ENCODE data around the gene MAP4K4. TPM values are rescaled to one million over a fixed set of nuclear protein-coding genes. Genes with fewer than 3 reads are reported as not detected.

The MAP4K4 gene
- total and polyA plus RNA-seq, 2 of the 4 experiments (the other 2 are of a cell fraction), result 89.4 to 124 TPM

- Histone ChIP-seq H3K4me1 (ENCODE audit: control insufficient read depth, insufficient read depth, low read length) (peaks cover 19% of the 10 kb centered on the region), H3K4me3 (ENCODE audit: insufficient read depth, low read depth, low read length) (no peak overlapping the region), H4K5ac (ENCODE audit: low read depth, low read length) (no peak overlapping the region), H2BK5ac (ENCODE audit: low read depth, low read length, poor library complexity, severe bottlenecking) (no peak overlapping the region), H3K27ac (ENCODE audit: insufficient read depth, low read length) (no peak overlapping the region), H4K20me1 (ENCODE audit: insufficient read depth, low read length) (peaks cover 81% of the 10 kb centered on the region), H3K27me3 (ENCODE audit: control insufficient read depth, insufficient read depth, low read length) (no peaks in the 10 kb centered on the region), H2AK9ac (replicated peaks; ENCODE audit: low read depth, low read length, poor library complexity) (no peak overlapping the region), H4K8ac (ENCODE audit: low read depth in 2 of 2, low read length in 2 of 2) (no peak overlapping the region), H3K9me1 (ENCODE audit: insufficient read depth, low read length) (peaks cover 28% of the 10 kb centered on the region), H2AFZ (replicated peaks; ENCODE audit: low read length, poor library complexity) (no peak overlapping the region), H3K56ac (ENCODE audit: extremely low read depth, insufficient read depth, low read length) (no peak overlapping the region), H3K14ac (replicated peaks; ENCODE audit: low read depth, low read length) (no peak overlapping the region), H3K4me2 (ENCODE audit: low read depth, low read length) (no peak overlapping the region), H2AK5ac (ENCODE audit: low read depth, low read length) (no peak overlapping the region), H3K23ac (ENCODE audit: low read depth, low read length) (no peak overlapping the region), H3K18ac (ENCODE audit: low read depth, low read length) (no peak overlapping the region), H3K79me1 (ENCODE audit: low read depth in 1 of 2, low read length in 2 of 2) (peaks cover 41 to 82% of the 10 kb centered on the region in 2 experiments), H3K9ac (ENCODE audit: low read depth, low read length) (no peak overlapping the region), H3K36me3 (ENCODE audit: control insufficient read depth, insufficient read depth, low read length) (peaks cover 6% of the 10 kb centered on the region), H3K4ac (ENCODE audit: low read depth, low read length) (no peak overlapping the region), H2BK20ac (ENCODE audit: low read depth, low read length) (no peak overlapping the region), H2BK15ac (ENCODE audit: low read depth, low read length) (no peak overlapping the region), H2BK120ac (ENCODE audit: low read depth, low read length) (no peak overlapping the region), H3K9me3 (ENCODE audit: control insufficient read depth, insufficient read depth, low read length) (no peaks in the 10 kb centered on the region), H4K91ac (ENCODE audit: insufficient read depth, low read depth, low read length) (no peak overlapping the region)
- CTCF ChIA-PET, result interaction anchor here (1.4 kb wide), 1 partner anchor 40 kb away, joined by 4 read pairs; no protein-coding TSS in a partner anchor
- intact Hi-C loops (cut with micrococcal nuclease) (no loop called here), in situ Hi-C loops (cut with MboI; ENCODE audit: low sequenced_read_pairs) (no loop called here), dilution Hi-C loops (cut with HindIII; ENCODE audit: low sequenced_read_pairs, unreplicated experiment) (no loop called here)
- POLR2A ChIA-PET (ENCODE audit: unreplicated experiment), result no interaction called here
- TF ChIP-seq CEBPB (IDR thresholded peaks at IDR 0.05; ENCODE audit: low read depth, low read length) (no peak), FOS (IDR thresholded peaks at IDR 0.05; ENCODE audit: low read depth, low read length) (no peak), MAZ (IDR thresholded peaks at IDR 0.05; ENCODE audit: borderline replicate concordance, low read depth, low read length) (no peak), NFE2L2 (IDR thresholded peaks at IDR 0.05; ENCODE audit: low read depth, low read length) (no peak), MAFK (IDR thresholded peaks at IDR 0.05; ENCODE audit: low read depth, low read length) (no peak), RCOR1 (IDR thresholded peaks at IDR 0.05; ENCODE audit: insufficient replicate concordance, low read length) (no peak), RFX5 (IDR thresholded peaks at IDR 0.05; ENCODE audit: low read depth, low read length) (no peak), POLR2A (IDR thresholded peaks at IDR 0.05; ENCODE audit: low read depth, low read length) (no peak), MXI1 (IDR thresholded peaks at IDR 0.05; ENCODE audit: borderline replicate concordance, low read depth, low read length) (no peak), SMC3 (IDR thresholded peaks at IDR 0.05; ENCODE audit: low read depth, low read length) (no peak), BHLHE40 (IDR thresholded peaks at IDR 0.05; ENCODE audit: low read depth, low read length) (no peak), CHD1 (IDR thresholded peaks at IDR 0.05; ENCODE audit: low read depth, low read length) (no peak), ELK1 (IDR thresholded peaks at IDR 0.05; ENCODE audit: borderline replicate concordance, low read depth, low read length) (no peak), RAD21 (IDR thresholded peaks at IDR 0.05; ENCODE audit: low read length) (no peak), USF2 (IDR thresholded peaks at IDR 0.05; ENCODE audit: low read depth, low read length) (no peak)
- TF ChIP-seq, protein P1, sequence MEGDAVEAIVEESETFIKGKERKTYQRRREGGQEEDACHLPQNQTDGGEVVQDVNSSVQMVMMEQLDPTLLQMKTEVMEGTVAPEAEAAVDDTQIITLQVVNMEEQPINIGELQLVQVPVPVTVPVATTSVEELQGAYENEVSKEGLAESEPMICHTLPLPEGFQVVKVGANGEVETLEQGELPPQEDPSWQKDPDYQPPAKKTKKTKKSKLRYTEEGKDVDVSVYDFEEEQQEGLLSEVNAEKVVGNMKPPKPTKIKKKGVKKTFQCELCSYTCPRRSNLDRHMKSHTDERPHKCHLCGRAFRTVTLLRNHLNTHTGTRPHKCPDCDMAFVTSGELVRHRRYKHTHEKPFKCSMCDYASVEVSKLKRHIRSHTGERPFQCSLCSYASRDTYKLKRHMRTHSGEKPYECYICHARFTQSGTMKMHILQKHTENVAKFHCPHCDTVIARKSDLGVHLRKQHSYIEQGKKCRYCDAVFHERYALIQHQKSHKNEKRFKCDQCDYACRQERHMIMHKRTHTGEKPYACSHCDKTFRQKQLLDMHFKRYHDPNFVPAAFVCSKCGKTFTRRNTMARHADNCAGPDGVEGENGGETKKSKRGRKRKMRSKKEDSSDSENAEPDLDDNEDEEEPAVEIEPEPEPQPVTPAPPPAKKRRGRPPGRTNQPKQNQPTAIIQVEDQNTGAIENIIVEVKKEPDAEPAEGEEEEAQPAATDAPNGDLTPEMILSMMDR (conservative IDR thresholded peaks at IDR 0.05; ENCODE audit: low read depth, low read length), result no peak
- BruUV-seq (replicated peaks), result no TSS peak
- no CpG with 5 or more reads among the region's 5 CpGs for WGBS, 2 experiments (ENCODE audit: extremely low coverage in 2 of 2, insufficient read length in 1 of 2)
- ATAC-seq (ENCODE audit: low read depth), result no peak
- DNase-seq, result no peak
These were observed 94.7 kb downstream of the MAP4K4 start for GRCh38 chr2:101792208-101792607.
